Neural progenitor cell (in vitro differentiated cells): Measurements from ENCODE around the gene BMPER. TPM values are rescaled to one million over a fixed set of nuclear protein-coding genes. Genes with fewer than 3 reads are reported as not detected.

ENCODE experiments used
- DNase-seq: peaks from one replicate; pipeline ENCODE4 v3.0.0-alpha.2; 2016; ENCODE audit warnings: low spot score
- H2AFZ ChIP-seq: fragments of 200-600 bp; sonication (generic); replicated peaks from 2 replicates; pipeline ENCODE4 v1.6.1; 2016; ENCODE audit warnings: antibody characterized with exemption
- H3F3A ChIP-seq: fragments of 200-600 bp; sonication (generic); 2 replicates; pipeline ENCODE4 v1.6.1; 2016; ENCODE audit warnings: antibody characterized with exemption, low read depth
- H3K27ac ChIP-seq: fragments of 200-600 bp; sonication (generic); 2 replicates; pipeline ENCODE4 v1.5.1; 2016; ENCODE audit warnings: mild to moderate bottlenecking
- H3K27me3 ChIP-seq: fragments of 200-600 bp; sonication (generic); 2 replicates; pipeline ENCODE4 v1.6.1; 2016; ENCODE audit warnings: mild to moderate bottlenecking, moderate library complexity
- H3K36me3 ChIP-seq: fragments of 200-600 bp; sonication (generic); 2 replicates; pipeline ENCODE4 v1.5.1; 2016
- H3K4me1 ChIP-seq: fragments of 200-600 bp; sonication (generic); 2 replicates; pipeline ENCODE4 v1.6.1; 2016; ENCODE audit warnings: mixed run types
- H3K4me2 ChIP-seq: fragments of 200-600 bp; sonication (generic); 2 replicates; pipeline ENCODE4 v1.6.1; 2016
- H3K4me3 ChIP-seq: fragments of 200-600 bp; sonication (generic); 2 replicates; pipeline ENCODE4 v1.5.1; 2016
- H3K79me2 ChIP-seq: fragments of 200-600 bp; sonication (generic); 2 replicates; pipeline ENCODE4 v1.6.1; 2016; ENCODE audit warnings: low read depth
- H3K9ac ChIP-seq: fragments of 200-600 bp; sonication (generic); 2 replicates; pipeline ENCODE4 v1.6.1; 2016
- H3K9me3 ChIP-seq: fragments of 200-600 bp; sonication (generic); 2 replicates; pipeline ENCODE4 v1.5.1; 2016; ENCODE audit warnings: low read depth
- H4K20me1 ChIP-seq: fragments of 200-600 bp; sonication (generic); 2 replicates; pipeline ENCODE4 v1.6.1; 2016; ENCODE audit warnings: low read depth
- H3K27ac Mint-ChIP-seq: 3 replicates; pipeline ENCODE4 v1.8.0; 2021; ENCODE audit warnings: mixed read lengths
- H3K27me3 Mint-ChIP-seq: 2 replicates; pipeline ENCODE4 v1.8.0; 2022; ENCODE audit warnings: low read depth, mild to moderate bottlenecking, inconsistent platforms, moderate library complexity, mixed read lengths; ENCODE audit not compliant: insufficient read depth
- H3K36me3 Mint-ChIP-seq: 3 replicates; pipeline ENCODE4 v1.8.0; 2021; ENCODE audit warnings: mixed read lengths
- H3K4me1 Mint-ChIP-seq: 3 replicates; pipeline ENCODE4 v1.8.0; 2021; ENCODE audit warnings: mixed read lengths
- H3K4me3 Mint-ChIP-seq: 3 replicates; pipeline ENCODE4 v1.8.0; 2021; ENCODE audit warnings: mild to moderate bottlenecking, moderate library complexity, mixed read lengths
- H3K9me3 Mint-ChIP-seq: 3 replicates; pipeline ENCODE4 v1.8.0; 2020; ENCODE audit warnings: mixed read lengths
- CTCF ChIP-seq: fragments of 200-600 bp; sonication (generic); IDR thresholded peaks from 2 replicates; pipeline ENCODE4 v1.5.1; 2017; ENCODE audit warnings: antibody characterized with exemption, mild to moderate bottlenecking
- EZH2 ChIP-seq: fragments of 200-600 bp; sonication (generic); IDR thresholded peaks from 2 replicates; pipeline ENCODE4 v1.6.1; 2017; ENCODE audit warnings: antibody characterized with exemption, mild to moderate bottlenecking, moderate library complexity
- EZH2phosphoT487 ChIP-seq: fragments of 200-600 bp; sonication (generic); IDR thresholded peaks from 2 replicates; pipeline ENCODE4 v1.6.1; 2017; ENCODE audit warnings: antibody characterized with exemption
- total RNA-seq: library from RNA; depleted of rRNA; stranded (reverse); fragments of >200 nt; gene quantifications from 2 replicates; pipeline ENCODE4 v1.2.3, GENCODE V29; 2015; ENCODE audit warnings: low replicate concordance

BMPER gene
- total RNA-seq, 1 donor from 2014 or later: 1.2 TPM

- H3F3A ChIP-seq: no peaks in the 10 kb centered on the region
- no peak overlapping the region for H3K27ac Mint-ChIP-seq
- peaks cover 26% of the 10 kb centered on the region for H3K4me1 Mint-ChIP-seq
- no peaks in the 10 kb centered on the region for H3K27me3 ChIP-seq
- no peak overlapping the region for H3K4me3 Mint-ChIP-seq
- H3K79me2 ChIP-seq: no peaks in the 10 kb centered on the region
- no peaks in the 10 kb centered on the region for H3K9me3 ChIP-seq
- no peak overlapping the region for H3K4me3 ChIP-seq
- H3K36me3 ChIP-seq: no peaks in the 10 kb centered on the region
- H3K4me1 ChIP-seq: no peaks in the 10 kb centered on the region
- peaks cover 6% of the 10 kb centered on the region for H3K27me3 Mint-ChIP-seq
- no peak for DNase-seq
- no peak overlapping the region for H3K9ac ChIP-seq
- H3K4me2 ChIP-seq: no peak overlapping the region
- H2AFZ ChIP-seq: no peak overlapping the region
- no peaks in the 10 kb centered on the region for H3K36me3 Mint-ChIP-seq
- no peak overlapping the region for H3K27ac ChIP-seq
- no peaks in the 10 kb centered on the region for H3K9me3 Mint-ChIP-seq
- H4K20me1 ChIP-seq: no peaks in the 10 kb centered on the region
- TF ChIP-seq EZH2phosphoT487 (no peak), EZH2 (no peak), CTCF (no peak)
Measured at GRCh38 chr7:34100661-34101060, 195.3 kb downstream of the BMPER start.

- H3K4me1 Mint-ChIP-seq: peaks cover 17% of the 10 kb centered on the region
Measured at GRCh38 chr7:34104115-34104514, 198.8 kb downstream of the BMPER start.

GRCh38 chr7:34104992-34105391 is 199.7 kb downstream of the BMPER start:
- no peak overlapping the region for H2AFZ ChIP-seq
- H3K9me3 ChIP-seq: no peaks in the 10 kb centered on the region
- no peaks in the 10 kb centered on the region for H3K36me3 Mint-ChIP-seq
- no peak overlapping the region for H3K4me3 ChIP-seq
- no peaks in the 10 kb centered on the region for H3K36me3 ChIP-seq
- no peak overlapping the region for H3K9ac ChIP-seq
- H3F3A ChIP-seq: no peaks in the 10 kb centered on the region
- no peaks in the 10 kb centered on the region for H3K79me2 ChIP-seq
- H3K27ac ChIP-seq: no peak overlapping the region
- H3K4me1 Mint-ChIP-seq: peaks cover 17% of the 10 kb centered on the region
- no peak overlapping the region for H3K4me3 Mint-ChIP-seq
- H3K27me3 Mint-ChIP-seq: peaks cover 11% of the 10 kb centered on the region
- H3K27ac Mint-ChIP-seq: no peak overlapping the region
- H4K20me1 ChIP-seq: no peaks in the 10 kb centered on the region
- no peak overlapping the region for H3K4me2 ChIP-seq
- DNase-seq: no peak
- TF ChIP-seq EZH2: no peak
- TF ChIP-seq EZH2phosphoT487: no peak
- no peak for TF ChIP-seq CTCF
- H3K4me1 ChIP-seq: peaks cover 4% of the 10 kb centered on the region
- H3K27me3 ChIP-seq: no peaks in the 10 kb centered on the region
- no peaks in the 10 kb centered on the region for H3K9me3 Mint-ChIP-seq

More at GRCh38 chr7:34104115-34104514, 198.8 kb downstream of the BMPER start:
- Mint-ChIP-seq H3K9me3 (no peaks in the 10 kb centered on the region), H3K27ac (no peak overlapping the region), H3K27me3 (peaks cover 10% of the 10 kb centered on the region), H3K36me3 (no peaks in the 10 kb centered on the region), H3K4me3 (no peak overlapping the region)
- Histone ChIP-seq H3K27me3 (no peaks in the 10 kb centered on the region), H3K4me2 (no peak overlapping the region), H3K4me1 (peaks cover 4% of the 10 kb centered on the region), H3K79me2 (no peaks in the 10 kb centered on the region), H3K4me3 (no peak overlapping the region), H3K9ac (no peak overlapping the region), H3K9me3 (no peaks in the 10 kb centered on the region), H3K27ac (no peak overlapping the region), H2AFZ (no peak overlapping the region), H4K20me1 (no peaks in the 10 kb centered on the region), H3K36me3 (no peaks in the 10 kb centered on the region), H3F3A (no peaks in the 10 kb centered on the region)
- no peak for DNase-seq
- TF ChIP-seq EZH2phosphoT487 (no peak), CTCF (no peak), EZH2 (no peak)
